GM18868 (cell line): ENCODE data around the gene RIPK4.
"Not testable (repeated sequence)": the region's sequence is repeated elsewhere in the genome, so short reads cannot be mapped to it uniquely, and the experiment has no call there.

ENCODE experiments used
- ATAC-seq: cut with Tn5 transposase; IDR thresholded peaks from one replicate; pipeline ENCODE4 v1.9.1; 2021; ENCODE audit warnings: mild to moderate bottlenecking, moderate library complexity; ENCODE audit not compliant: unreplicated experiment

The RIPK4 gene

DNA sequence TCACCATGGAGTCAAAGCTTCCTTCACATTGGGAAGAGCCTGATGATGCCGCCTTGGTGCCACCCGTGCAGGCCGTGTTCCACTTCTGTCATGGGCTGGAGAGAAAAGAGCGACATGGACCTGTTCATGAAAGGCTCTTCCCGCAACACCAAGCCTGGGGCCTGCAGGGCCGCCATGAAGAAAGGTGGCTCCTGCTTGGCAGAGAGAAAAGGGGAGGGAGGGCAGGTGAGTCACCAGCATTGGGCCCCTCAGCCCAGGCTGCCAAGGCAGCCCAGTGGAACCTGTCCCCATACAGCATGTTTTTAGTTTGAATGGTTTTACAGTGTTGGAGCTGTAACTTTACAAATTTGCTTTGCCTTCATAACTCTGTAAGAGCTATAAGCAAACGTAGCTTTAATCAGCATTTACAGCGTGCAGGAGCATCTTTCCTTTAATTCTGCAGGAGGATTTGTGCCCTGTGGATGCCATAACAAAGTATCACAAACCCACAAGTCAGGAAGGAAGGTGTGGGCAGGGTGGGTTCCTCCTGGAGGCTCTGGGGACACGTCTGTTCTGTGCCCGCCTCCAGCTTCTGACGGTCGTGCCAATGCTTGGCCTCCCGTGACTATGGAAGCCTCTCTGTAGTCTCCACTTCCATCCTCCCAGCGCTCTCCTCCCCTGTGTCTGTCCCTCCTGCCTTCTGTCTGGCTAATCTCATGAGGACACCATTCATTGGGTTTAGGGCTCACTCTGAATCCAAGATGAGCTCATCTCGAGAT, 49.1 kb downstream of the RIPK4 start:
- no peak for ATAC-seq

DNA sequence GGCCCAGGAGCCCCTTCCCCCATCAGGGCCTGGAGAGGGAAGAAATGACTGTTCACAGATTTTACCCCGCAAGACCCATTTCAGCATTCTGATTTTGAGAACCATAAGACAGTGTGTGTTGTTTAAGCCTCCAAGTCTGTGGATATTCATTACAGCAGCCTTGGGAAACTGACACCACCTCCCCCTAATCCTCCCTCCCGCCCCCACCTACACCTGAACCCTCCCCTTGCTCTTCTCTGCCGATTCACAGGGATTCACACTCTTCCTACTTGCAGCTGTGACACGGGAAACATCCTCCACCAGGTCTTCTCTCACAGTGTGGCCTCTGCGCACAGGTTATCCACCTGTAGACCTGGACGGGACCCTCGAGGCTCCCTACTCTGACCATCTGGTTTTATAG, 50.1 kb downstream of the RIPK4 start:
- no peak for ATAC-seq

DNA sequence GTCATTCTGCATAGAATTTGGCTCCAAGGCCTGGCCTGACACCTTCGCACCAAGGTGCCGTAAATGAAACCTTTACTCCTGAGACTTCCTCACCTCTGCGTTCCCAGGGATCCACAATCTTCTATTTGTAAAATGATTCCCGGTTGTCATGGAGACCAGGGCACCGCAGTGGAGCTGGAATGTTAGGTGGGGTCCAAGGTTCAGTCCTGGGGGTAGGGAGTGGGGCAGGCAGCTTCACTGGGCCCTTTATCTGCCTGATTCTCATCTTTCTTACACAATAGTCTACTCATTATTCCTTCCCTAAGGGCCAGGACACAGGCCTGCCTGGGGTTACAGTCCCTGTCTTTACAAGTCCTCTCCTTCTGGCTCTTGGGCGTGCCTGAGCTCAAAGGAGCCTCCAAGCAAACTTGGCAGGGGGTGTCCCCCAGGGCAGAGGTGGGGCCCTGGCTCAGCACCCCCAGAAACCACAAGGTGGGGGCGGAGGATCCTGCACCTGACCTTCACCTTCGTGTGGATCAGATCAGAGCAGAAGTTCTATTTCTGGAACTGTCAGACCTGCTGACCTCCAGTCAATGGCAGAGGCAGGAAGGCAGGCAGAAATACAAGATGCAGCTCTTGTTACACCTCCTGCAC, 51.1 kb downstream of the RIPK4 start:
- no peak for ATAC-seq

DNA sequence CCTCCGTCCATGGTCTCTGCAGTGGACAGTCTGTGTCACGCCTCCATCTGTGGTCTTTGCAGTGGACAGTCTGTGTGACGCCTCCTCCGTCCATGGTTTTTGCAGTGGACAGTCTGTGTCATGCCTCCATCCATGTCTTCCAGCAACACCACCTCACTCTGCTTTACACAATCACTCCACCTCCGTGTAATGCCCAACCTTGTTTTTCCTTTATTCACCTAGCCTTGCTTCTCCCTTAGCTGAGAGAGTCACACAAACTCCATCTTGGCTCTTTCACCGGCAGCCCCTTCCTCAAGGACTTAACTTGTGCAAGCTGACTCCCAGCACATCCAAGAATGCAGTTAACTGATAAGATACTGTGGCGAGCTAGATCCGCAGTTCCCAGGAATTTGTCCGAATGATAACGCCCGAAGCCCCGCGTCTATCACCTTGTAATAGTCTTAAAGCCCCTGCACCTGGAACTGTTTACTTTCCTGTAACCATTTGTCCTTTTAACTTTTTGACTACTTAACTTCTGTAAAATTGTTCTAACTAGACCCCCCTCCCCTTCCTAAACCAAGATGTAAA, 52.5 kb downstream of the RIPK4 start:
- not testable (repeated sequence) for ATAC-seq

DNA sequence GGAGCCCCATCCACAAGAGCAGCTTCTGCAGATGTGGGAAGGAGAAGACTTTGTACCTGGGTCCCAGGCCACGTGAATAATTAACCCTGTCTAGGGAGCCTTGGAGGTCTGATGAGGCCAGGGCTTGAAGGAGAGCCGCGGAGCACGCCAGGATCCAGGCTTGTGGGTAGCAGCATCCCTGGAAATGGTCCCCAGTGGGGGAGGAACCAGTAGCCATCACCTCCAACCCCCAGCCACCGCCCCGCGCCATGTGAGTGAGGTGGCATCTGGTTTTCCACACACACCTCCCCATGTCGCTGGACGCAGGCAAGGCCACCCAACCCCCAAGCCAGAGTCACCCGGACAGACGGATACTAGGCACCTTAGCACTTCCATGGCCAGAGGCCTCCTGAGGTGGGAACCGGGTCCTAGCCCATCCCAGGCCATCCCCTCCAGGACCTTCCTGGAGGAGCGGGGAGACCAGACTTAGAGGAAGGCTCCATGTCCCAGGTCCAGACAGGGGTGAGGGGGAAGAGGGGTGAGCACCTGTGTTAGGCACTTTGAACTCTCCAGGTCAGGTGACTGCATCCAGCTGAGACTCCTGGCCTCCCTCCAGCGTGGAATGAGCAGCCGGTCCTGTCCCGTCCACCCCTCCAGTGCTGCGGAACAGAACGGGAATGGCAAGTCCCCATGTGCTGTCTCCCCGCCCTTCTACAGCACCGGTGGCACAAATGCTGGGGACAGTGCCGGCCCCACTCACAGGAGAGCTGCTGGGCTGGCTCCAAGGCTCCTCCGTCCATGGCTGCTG, 53.2 kb downstream of the RIPK4 start:
- ATAC-seq = no peak

DNA sequence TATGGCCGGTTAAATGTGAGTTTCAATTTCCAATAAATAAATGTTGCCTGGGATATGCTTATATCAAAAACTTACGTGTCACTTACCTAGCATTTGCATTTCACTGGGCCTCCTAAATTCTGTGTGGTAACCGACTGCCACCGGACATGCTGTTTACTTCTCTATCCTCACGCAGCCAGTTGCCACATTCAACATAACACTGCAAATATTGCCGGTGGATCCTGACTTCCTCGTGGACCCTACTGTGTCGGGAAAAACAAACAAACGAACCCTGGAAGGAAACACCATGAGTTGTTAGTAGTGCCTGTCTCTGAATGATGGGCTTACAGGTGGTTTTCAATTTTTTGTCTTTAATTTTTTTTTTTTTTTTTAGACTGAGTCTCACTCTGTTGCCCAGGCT, 54.1 kb downstream of the RIPK4 start:
- ATAC-seq = no peak

DNA sequence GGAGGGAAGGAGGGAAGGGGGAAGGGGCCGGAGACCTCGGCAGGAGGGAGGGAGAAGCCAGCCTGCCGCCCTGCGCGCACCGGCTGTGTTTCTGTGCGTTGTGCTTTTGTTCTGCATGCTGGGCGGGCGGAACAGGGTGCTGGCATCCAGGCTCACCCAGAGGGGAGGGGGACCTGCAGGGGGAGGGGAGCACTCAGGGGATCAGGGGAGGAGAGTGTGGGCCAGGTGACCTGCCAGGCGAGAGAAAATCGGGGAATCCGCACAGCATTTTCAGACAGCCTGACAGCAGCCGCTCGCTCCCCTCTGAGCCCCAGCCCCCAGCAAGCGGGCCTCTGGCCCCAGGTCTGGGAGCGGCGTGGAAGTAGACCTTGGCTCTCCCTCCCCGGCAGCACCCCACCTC, 54.7 kb downstream of the RIPK4 start:
- ATAC-seq = no peak

DNA sequence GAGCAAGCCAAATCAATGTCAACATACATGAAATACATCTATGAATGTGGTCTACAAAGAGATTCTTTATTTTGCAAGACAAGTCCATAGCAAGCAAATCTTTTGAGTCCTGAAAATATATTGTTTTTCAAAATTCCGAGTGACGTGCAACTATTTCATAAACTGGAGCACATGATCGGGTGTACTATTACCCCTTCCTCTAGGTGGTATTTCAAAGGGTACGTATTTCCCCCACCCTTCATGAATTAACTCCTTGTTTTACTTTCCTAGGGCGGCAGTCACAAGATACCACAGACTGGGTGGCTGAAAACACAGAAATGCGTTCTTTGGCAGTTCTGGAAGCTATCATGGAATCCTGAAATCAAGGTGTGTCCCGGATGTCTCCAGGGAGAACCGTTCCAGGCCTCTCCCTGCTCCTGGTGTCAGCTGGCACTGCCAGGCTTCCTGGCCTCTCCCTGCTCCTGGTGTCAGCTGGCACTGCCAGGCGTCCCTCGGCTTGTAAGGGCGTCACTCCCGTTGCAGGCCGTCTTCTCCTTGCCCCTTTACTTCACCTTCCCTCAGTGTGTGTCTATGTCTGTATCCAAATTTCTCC, 55.3 kb downstream of the RIPK4 start:
- no peak for ATAC-seq

DNA sequence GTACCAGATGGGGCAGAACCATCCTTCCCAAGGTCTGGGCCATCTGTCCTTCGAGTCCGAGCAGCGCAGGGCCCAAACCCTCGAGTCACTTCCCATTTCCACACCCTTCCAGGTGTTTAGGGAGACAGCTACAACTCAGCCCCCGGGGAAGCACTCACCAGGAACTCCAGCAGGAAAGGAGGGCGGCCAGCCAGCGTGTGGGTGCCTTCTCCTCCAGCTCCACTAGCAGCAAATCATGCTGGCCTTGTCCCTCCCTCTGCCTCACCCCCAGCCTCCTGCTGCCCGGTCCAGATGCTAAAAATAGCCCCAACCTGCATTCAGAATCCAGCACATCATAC, 56.1 kb downstream of the RIPK4 start:
- ATAC-seq = no peak

DNA sequence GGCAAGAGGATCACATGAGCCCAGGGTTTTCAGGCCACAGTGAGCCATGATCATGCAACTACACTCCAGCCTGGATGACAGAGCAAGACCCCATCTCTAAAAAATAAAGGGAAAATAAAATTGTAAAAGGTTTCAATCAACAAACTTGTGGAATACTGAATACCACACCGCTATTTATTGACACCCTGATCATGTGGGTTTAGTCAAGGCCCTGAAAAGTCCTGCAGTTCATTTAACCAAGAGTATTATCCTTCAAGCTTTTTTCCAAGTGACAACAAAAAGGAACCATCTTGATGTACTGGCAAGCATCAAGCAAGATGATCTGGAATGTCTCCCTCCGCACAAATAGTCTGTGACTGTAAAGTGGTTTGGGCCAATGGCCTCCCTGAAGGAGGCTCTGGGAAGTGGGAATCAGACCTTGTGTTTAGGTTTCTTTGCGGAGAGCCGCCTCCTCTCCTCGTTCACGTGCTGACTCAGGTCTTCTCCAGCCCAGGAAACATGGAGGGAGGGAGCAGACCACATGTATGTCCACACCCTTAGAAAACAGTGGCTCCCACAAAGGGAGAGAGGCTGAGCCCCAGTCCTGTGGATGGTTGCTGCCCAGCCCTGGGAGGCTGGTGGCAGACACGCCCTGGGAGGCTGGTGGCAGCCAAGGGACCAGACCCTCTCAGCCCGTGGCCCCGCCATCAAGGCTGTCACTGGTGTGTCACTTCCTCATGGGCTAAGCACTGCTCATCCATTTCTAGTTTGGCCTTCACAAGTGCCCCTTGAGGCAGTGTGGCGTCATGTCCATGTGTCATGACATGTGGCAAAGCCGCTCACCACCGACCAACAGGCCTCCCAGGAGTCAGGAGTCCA, 56.7 kb downstream of the RIPK4 start:
- no peak for ATAC-seq

DNA sequence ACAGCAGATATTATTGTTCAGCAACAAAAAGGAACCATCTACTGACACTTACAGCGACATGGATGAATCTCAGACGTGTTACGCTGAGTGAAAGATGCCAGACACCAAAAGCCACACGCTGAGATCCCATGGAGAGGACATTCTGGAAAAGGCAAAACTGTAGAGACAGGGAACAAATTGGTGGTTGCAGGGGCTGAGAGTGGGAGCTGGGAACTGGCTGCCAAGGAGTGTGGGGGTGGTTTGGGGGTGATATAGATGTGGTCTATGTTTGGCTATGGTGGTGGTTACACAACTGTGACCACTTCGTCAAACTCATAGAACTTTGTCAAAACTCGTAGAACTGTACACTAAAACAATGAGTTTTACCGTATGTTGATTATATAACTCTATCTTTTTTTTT, 57.7 kb downstream of the RIPK4 start:
- ATAC-seq = no peak

DNA sequence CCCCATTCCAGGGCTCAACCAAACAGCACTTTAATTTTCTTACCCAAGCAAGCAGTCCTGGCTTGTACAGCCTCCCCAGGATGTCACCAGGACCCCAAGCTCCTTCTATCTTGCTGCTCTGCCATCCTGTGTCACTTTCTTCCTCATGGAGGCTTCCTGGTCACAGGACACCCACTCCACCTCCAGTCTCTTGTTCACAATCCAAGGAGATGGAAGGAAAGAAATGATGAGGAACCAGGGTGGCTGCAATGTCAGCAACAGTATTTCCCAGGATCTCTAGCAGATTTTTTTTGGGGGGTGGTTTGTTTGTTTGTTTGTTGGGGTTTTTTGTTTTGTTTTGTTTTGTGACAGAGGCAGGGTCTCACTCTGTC, 58.9 kb downstream of the RIPK4 start:
- no peak for ATAC-seq

DNA sequence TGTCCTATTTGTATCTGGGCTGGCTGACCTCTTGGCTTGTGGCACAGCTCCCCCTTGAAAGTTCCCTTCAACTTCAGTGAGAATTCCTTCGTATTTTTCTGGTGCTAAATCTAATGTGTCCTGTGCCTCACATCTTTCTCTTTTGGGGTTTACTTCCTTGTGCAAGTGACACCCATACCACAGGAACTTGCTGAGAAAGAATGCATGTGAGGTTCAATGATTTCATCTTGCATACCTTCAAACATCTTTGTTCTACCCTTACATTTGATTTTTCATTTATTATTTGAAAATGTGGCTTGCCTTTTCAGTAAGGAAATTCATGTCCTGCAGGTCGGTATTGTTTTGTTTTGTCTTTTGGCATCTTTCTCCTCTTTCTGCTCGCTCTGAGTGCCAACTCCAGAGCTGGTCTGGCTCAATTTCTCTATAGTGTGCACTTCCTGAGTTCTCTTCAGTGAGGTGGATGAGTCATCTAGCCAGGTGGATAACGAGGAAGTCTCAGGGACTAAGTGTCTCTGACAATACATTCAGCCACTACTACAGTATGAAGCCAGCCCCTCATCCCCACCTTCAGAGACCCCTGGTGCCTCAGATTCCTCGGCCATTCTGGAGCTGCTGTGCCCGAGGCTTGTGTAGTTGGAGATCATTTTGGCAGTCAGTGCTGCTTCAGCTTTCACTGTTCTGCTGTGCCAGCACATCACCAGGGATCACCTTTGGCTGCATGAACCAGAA, 59.5 kb downstream of the RIPK4 start:
- ATAC-seq = no peak

DNA sequence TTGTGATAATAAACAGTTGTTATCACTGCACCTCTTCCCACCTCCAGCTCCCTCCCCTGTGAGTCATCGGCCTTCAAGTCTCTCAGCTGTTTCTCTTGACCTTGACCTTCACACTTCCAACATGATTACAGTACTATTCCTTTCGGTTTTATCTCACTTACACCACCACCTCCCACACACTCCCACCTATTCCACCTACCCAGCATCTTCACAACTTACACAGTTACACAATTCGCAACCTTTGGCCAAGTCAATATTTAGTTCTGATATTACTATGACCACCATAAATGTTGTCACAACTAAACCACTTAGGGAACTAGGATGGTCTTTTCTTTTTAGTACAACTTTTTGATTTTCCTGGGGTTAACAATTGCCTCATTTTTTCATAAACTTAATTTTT, 60.2 kb downstream of the RIPK4 start:
- no peak for ATAC-seq

DNA sequence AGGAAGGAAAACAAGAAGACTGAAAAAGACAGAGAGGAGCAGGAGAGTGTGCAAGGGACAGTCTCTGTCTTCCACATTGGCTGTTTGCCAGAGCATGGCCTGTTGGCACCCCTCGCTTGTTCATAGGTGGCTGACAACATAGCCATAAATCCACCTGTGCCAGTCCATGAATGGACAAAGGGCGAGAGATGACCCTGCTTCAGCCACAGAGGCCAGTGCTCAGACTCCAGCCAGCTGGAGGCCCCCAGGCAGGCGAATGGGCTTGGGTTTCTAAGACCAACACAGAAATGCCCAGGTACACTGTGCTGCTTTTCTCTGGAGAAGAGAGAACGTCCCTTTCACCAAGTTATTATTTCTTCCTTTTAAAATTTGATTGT, 60.6 kb downstream of the RIPK4 start:
- no peak for ATAC-seq

DNA sequence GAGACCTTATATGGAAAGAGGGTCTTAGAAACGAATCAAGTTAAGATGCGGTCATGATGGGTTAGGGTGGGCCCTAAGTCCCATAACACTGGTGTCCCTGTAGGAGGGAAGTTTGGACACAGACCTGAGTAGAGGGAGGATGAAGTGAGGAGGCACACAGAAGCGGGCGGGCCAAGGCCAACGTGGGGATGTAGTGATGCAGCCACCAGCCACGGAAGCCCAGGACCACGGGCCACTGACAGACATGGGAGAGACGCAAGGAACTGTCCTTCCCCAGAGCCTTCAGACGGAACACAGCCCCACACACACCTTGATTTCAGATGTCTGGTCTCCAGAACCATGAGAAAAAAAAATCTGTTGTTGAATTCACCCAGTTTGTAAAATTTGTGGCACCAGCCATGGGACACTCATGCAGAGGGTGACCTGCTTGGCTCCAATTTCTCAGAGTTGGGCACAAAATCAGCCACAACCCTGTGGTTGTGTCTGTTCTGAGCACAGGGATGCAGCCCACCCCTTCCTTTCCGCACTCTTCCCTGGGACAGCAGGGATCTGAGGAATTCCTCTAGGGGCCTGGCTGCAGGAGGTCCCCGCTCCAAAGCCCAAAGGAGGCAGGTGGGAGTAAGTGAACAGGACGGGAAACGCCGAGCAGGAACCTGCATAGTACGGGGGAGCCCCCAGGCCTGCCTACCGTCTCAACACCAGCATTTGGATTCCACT, 61.1 kb downstream of the RIPK4 start:
- ATAC-seq = no peak

DNA sequence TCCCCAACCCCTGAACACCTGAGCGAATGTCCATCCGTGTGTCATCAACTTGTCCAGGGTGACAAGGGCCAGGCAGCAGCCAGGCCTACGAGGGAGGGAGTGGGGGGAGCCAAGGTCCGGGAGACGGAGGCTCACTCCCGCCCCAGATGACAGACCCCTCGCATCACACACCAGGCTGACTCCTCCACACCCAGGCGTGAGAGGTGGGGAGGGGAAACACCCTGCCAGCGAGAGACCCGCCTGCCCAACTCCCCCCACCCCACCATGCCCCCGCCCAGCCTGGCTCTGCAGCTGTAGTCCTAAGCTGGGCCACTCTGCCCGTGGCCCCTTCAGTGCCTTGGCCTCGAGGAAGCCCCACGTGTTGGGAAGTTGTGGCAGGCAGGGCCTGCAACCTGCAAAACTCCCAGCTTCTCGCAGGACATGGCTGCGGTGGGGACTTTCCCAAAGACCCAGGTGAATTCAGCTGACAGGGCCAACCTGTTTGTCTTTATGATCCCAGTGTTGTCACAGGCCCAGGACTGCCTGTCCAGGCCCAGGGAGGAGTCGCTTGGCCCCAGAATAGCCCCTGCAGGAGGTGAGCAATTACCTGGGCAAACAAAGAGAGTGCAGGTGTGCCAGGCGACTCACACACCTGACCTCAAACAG, 62.9 kb downstream of the RIPK4 start:
- ATAC-seq = no peak

DNA sequence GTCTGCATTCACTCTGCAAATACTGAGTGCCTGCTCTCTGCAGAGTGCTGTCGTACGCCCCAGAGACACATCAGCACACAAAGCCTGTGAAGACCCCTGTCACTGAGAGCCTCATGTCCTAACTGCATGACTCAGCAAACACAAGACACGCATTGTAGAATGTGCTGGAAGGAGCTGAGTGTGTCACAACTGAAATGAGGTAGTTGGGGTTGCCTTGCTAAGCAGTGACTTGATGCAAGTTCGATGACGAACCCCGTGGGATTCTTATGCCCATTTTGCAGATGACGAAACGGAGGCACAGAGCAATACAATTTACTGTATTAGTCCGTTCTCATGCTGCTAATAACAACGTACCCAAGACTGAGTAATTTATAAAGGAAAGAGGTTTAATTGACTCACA, 65.1 kb downstream of the RIPK4 start:
- ATAC-seq = no peak

DNA sequence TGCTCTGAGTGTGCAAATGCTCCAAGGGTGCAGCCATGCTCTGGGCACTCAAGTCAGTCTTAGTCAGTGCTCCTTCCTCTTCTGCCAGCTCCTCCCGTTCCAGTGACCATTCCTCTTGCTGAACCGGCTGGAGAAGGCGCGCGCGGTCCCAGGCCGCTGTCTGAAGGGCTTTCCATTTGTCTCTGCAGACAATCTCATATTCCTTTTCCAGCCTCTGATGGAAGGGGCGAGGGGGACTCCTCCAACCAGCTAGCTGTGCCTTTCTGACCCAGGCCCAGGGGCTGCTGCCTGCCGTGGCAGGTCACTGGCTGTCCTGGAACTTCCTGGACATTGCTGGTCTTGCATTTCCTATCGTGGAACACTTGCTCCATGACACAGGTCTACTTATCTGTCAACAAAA, 67.5 kb downstream of the RIPK4 start:
- ATAC-seq = no peak
